LNCaP clone FGC (cell line): ENCODE data around the gene PLCB1.

Experiments used
- DNase-seq: peaks from one replicate; pipeline ENCODE4 v3.0.0-alpha.2; 2011; ENCODE audit warnings: low read depth
- H3K4me3 ChIP-seq: 2 replicates; pipeline ENCODE4 v1.5.1; 2011; ENCODE audit warnings: mild to moderate bottlenecking, low read depth, low read length, control low read depth
- TF ChIP-seq, protein P1 (sequence below): IDR thresholded peaks from 2 replicates; pipeline ENCODE4 v1.5.1; 2012; ENCODE audit warnings: mild to moderate bottlenecking; ENCODE audit not compliant: control insufficient read depth, insufficient read depth; ENCODE audit errors: extremely low read depth

PLCB1 gene

GRCh38 chr20:8225658-8226057 is 93.6 kb downstream of the PLCB1 start:
- H3K4me3 ChIP-seq = no peak overlapping the region
- TF ChIP-seq, protein P1, sequence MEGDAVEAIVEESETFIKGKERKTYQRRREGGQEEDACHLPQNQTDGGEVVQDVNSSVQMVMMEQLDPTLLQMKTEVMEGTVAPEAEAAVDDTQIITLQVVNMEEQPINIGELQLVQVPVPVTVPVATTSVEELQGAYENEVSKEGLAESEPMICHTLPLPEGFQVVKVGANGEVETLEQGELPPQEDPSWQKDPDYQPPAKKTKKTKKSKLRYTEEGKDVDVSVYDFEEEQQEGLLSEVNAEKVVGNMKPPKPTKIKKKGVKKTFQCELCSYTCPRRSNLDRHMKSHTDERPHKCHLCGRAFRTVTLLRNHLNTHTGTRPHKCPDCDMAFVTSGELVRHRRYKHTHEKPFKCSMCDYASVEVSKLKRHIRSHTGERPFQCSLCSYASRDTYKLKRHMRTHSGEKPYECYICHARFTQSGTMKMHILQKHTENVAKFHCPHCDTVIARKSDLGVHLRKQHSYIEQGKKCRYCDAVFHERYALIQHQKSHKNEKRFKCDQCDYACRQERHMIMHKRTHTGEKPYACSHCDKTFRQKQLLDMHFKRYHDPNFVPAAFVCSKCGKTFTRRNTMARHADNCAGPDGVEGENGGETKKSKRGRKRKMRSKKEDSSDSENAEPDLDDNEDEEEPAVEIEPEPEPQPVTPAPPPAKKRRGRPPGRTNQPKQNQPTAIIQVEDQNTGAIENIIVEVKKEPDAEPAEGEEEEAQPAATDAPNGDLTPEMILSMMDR = no peak
- DNase-seq = no peak

GRCh38 chr20:8226106-8226505 is 94.0 kb downstream of the PLCB1 start:
- no peak overlapping the region for H3K4me3 ChIP-seq
- TF ChIP-seq, protein P1 = no peak
- no peak for DNase-seq

DNA sequence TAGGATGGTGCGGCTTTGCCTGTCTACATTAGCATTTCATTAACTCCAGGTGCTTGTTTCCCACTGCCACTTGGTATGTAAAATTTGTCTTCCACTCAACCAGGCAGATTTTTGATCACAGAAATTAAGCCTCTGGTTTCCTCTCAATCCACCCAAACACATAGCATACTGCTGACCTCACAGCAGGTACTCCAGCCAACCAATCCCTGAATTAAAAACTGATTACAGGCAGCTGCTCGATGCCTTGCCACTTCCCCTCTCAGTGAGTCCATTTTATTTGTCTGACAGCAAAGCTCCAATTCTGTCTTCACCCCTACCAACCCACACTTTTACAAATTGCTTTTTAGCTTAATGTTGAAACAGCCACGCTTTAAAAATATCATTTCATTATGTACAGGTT is 95.2 kb downstream of the PLCB1 start:
- no peak for DNase-seq
- TF ChIP-seq, protein P1 = no peak
- H3K4me3 ChIP-seq = no peak overlapping the region

DNA sequence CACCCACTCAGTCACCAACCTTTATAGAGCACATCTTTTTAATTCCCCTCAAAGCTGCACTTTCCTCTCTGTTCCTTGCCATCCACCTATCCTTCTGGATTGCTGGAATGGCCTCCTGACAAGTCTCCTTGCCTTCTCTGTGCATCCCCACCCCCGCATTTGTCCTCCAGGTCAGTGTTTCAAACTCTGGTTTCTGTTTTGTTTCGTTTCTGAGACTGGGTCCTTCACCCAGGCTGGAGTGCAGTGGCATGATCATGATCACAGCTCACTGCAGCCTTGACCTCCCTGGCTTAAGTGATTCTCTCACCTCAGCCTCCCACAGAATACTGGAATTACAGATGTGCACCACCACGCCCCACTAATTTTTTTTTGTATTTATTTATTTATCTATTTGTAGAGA is 96.2 kb downstream of the PLCB1 start:
- H3K4me3 ChIP-seq = no peak overlapping the region
- no peak for DNase-seq
- TF ChIP-seq, protein P1 = no peak

GRCh38 chr20:8229090-8229489 is 97.0 kb downstream of the PLCB1 start:
- H3K4me3 ChIP-seq = no peak overlapping the region
- TF ChIP-seq, protein P1 = no peak
- no peak for DNase-seq

- TF ChIP-seq, protein P1 = no peak
Measured at GRCh38 chr20:8231038-8231437, 99.0 kb downstream of the PLCB1 start.

GRCh38 chr20:8232332-8232731 is 100.3 kb downstream of the PLCB1 start:
- H3K4me3 ChIP-seq = no peak overlapping the region
- TF ChIP-seq, protein P1 = no peak
- no peak for DNase-seq

More at GRCh38 chr20:8231038-8231437, 99.0 kb downstream of the PLCB1 start:
- DNase-seq = no peak
- no peak overlapping the region for H3K4me3 ChIP-seq
